ENCODE results near the gene FRMD4A. TPM values are rescaled to one million over a fixed set of nuclear protein-coding genes. Genes with fewer than 3 reads are reported as not detected.

The FRMD4A gene
- polyA plus RNA-seq, 1 donor (not counting 4 experiments of a cell fraction or from before 2014, with no cell fraction given) = 12.9 TPM

- Histone ChIP-seq H4K20me1 (ENCODE audit: control insufficient read depth, extremely low read depth, insufficient read depth, low read length) (no peaks in the 10 kb centered on the region), H3K36me3 (ENCODE audit: control insufficient read depth in 2 of 2, extremely low read depth in 1 of 2, insufficient read depth in 2 of 2, low read length in 2 of 2) (no peaks in the 10 kb centered on the region), H3K9ac (ENCODE audit: control insufficient read depth, extremely low read depth, insufficient read depth, low read length) (no peak overlapping the region), H3K4me3 (ENCODE audit: control insufficient read depth in 2 of 3, extremely low read depth in 1 of 3, insufficient read depth in 2 of 3, low read depth in 1 of 3, low read length in 3 of 3) (no peak overlapping the region), H3K9me3 (ENCODE audit: control insufficient read depth, low read depth, low read length) (no peaks in the 10 kb centered on the region), H3K4me2 (ENCODE audit: control insufficient read depth, extremely low read depth, insufficient read depth, low read depth, low read length) (no peak overlapping the region), H3K27me3 (ENCODE audit: control insufficient read depth, extremely low read depth, insufficient read depth, low read length) (no peaks in the 10 kb centered on the region), H3K27ac (ENCODE audit: control insufficient read depth, insufficient read depth, low read length) (no peak overlapping the region), H3K79me2 (ENCODE audit: control insufficient read depth, insufficient read depth, low read length) (no peaks in the 10 kb centered on the region), H2AFZ (ENCODE audit: control insufficient read depth, low read length) (no peak overlapping the region), H3K4me1 (ENCODE audit: control insufficient read depth, extremely low read depth, insufficient read depth, low read length) (no peaks in the 10 kb centered on the region), H3K9me1 (ENCODE audit: control insufficient read depth, extremely low read depth, insufficient read depth, low read length) (no peaks in the 10 kb centered on the region)
- dilution Hi-C loops (cut with MboI; ENCODE audit: extremely low pct_ligation_motif_present, low sequenced_read_pairs) = no loop called here
- FAIRE-seq (no peak), DNase-seq (ENCODE audit: low read depth, low spot score) (no peak)
- TF ChIP-seq EZH2 (IDR thresholded peaks at IDR 0.05; ENCODE audit: low read length) = no peak
- no peak for TF ChIP-seq CTCF (optimal IDR thresholded peaks at IDR 0.05 in 1 of 3, IDR thresholded peaks at IDR 0.05 in 1 of 3, conservative IDR thresholded peaks at IDR 0.05 in 1 of 3; ENCODE audit: extremely low read depth in 1 of 3, insufficient read depth in 2 of 3, low read length in 3 of 3)
Observed at GRCh38 chr10:13827076-13827797, 503.5 kb downstream of the FRMD4A start.

GRCh38 chr10:13823709-13824405, 506.9 kb downstream of the FRMD4A start:
- Histone ChIP-seq H3K9me1 (ENCODE audit: control insufficient read depth, extremely low read depth, insufficient read depth, low read length) (no peaks in the 10 kb centered on the region), H3K9me3 (ENCODE audit: control insufficient read depth, low read depth, low read length) (no peaks in the 10 kb centered on the region), H3K4me2 (ENCODE audit: control insufficient read depth, extremely low read depth, insufficient read depth, low read depth, low read length) (no peak overlapping the region), H3K4me1 (ENCODE audit: control insufficient read depth, extremely low read depth, insufficient read depth, low read length) (no peaks in the 10 kb centered on the region), H2AFZ (ENCODE audit: control insufficient read depth, low read length) (no peak overlapping the region), H3K4me3 (ENCODE audit: control insufficient read depth in 2 of 3, extremely low read depth in 1 of 3, insufficient read depth in 2 of 3, low read depth in 1 of 3, low read length in 3 of 3) (no peak overlapping the region), H4K20me1 (ENCODE audit: control insufficient read depth, extremely low read depth, insufficient read depth, low read length) (no peaks in the 10 kb centered on the region), H3K36me3 (ENCODE audit: control insufficient read depth in 2 of 2, extremely low read depth in 1 of 2, insufficient read depth in 2 of 2, low read length in 2 of 2) (no peaks in the 10 kb centered on the region), H3K27ac (ENCODE audit: control insufficient read depth, insufficient read depth, low read length) (no peak overlapping the region), H3K27me3 (ENCODE audit: control insufficient read depth, extremely low read depth, insufficient read depth, low read length) (peaks cover 4% of the 10 kb centered on the region), H3K79me2 (ENCODE audit: control insufficient read depth, insufficient read depth, low read length) (no peaks in the 10 kb centered on the region), H3K9ac (ENCODE audit: control insufficient read depth, extremely low read depth, insufficient read depth, low read length) (no peak overlapping the region)
- no peak for FAIRE-seq
- TF ChIP-seq EZH2 (IDR thresholded peaks at IDR 0.05; ENCODE audit: low read length) (no peak), CTCF (optimal IDR thresholded peaks at IDR 0.05 in 1 of 3, IDR thresholded peaks at IDR 0.05 in 1 of 3, conservative IDR thresholded peaks at IDR 0.05 in 1 of 3; ENCODE audit: extremely low read depth in 1 of 3, insufficient read depth in 2 of 3, low read length in 3 of 3) (no peak)
- DNase-seq (ENCODE audit: low read depth, low spot score) = no peak
- dilution Hi-C loops (cut with MboI; ENCODE audit: extremely low pct_ligation_motif_present, low sequenced_read_pairs) = no loop called here
